NCI-H1930 (cell line): ENCODE results near the gene TCF7L1.
"Not testable (repeated sequence)": the region's sequence is repeated elsewhere in the genome, so short reads cannot be mapped to it uniquely, and the experiment has no call there.

Source experiments
- DNase-seq, 2 experiments: peaks; one replicate each; lab custom pipeline; 2025; lab: John Stamatoyannopoulos, UW

Gene TCF7L1, protein sequence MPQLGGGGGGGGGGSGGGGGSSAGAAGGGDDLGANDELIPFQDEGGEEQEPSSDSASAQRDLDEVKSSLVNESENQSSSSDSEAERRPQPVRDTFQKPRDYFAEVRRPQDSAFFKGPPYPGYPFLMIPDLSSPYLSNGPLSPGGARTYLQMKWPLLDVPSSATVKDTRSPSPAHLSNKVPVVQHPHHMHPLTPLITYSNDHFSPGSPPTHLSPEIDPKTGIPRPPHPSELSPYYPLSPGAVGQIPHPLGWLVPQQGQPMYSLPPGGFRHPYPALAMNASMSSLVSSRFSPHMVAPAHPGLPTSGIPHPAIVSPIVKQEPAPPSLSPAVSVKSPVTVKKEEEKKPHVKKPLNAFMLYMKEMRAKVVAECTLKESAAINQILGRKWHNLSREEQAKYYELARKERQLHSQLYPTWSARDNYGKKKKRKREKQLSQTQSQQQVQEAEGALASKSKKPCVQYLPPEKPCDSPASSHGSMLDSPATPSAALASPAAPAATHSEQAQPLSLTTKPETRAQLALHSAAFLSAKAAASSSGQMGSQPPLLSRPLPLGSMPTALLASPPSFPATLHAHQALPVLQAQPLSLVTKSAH

GRCh38 chr2:85132834-85133637 is at the start of gene TCF7L1:
Gene TCF7L1 (plus strand): TSS chr2:85133392. CDS start chr2:85133685, 293 bp downstream.
- DNase-seq = peak; percentile 70 to 75

DNA sequence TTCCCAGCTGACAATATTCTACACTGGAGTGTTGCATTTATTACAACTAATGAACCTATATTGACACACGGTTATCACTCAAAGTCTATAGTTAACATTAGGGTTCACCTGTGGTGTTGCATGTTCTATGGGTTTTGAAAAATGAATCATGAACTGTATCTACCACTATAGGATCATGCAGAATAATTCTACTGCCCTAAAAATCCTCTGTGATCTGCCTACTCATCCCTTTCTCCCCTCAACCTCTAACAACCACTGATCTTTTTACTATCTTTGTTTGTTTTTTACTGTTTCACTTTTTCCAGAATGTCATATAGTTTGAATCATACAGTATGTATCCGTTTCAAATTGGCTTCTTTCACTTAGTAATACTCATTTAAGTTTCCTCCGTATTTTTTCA is 47.6 kb upstream of the TCF7L1 start:
- no peak for DNase-seq

GRCh38 chr2:85087541-85087940 is 45.7 kb upstream of the TCF7L1 start:
- no peak for DNase-seq

GRCh38 chr2:85088921-85089320 is 44.3 kb upstream of the TCF7L1 start:
- no peak for DNase-seq

- DNase-seq = no peak
These were observed 43.6 kb upstream of the TCF7L1 start for GRCh38 chr2:85089585-85089984.

DNA sequence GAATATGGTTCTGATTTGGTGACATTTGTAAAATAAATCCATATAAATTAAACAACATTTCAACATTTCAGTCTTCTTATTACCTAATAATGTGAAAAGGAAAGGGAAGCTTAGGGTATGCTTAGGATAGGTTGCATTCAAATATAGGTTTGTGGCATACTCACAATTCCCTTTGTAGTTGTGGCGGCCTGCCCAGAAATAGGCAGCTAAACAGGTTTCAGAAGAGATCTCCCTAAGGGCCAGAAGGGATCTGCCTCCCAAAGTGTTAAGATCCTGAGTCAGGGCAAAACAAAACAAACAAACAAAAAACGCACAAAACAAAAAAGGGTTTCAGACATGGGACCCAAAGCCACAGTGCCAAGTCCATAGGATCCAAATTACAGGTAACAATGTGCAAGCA is 41.4 kb upstream of the TCF7L1 start:
- no peak for DNase-seq

- DNase-seq = no peak
These were observed 38.1 kb upstream of the TCF7L1 start for GRCh38 chr2:85095094-85095493.

DNA sequence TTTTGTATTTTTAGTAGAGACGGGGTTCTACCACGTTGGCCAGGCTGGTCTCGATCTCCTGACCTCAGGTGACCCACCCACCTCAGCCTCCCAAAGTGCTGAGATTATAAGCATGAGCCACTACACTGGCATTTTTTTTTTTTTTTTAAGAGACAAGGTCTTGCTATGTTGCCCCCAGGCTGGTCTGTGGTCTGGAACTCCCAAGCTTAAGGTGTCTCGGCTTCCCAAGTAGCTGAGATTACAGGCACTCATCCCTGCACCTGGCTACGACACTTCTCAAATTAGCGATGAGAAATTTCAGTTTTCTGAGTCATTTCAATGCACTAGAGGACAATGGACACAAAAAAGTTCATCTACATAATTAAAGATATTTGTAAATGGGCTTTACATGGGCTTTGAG is 36.6 kb upstream of the TCF7L1 start:
- DNase-seq = no peak

GRCh38 chr2:85104228-85104627 is 29.0 kb upstream of the TCF7L1 start:
- DNase-seq = no peak

- DNase-seq = no peak
These were observed 26.6 kb upstream of the TCF7L1 start for GRCh38 chr2:85106489-85107180.

- DNase-seq = no peak
These were observed 22.1 kb upstream of the TCF7L1 start for GRCh38 chr2:85110991-85111560.

- DNase-seq = no peak
These were observed 21.3 kb upstream of the TCF7L1 start for GRCh38 chr2:85111819-85112281.

DNA sequence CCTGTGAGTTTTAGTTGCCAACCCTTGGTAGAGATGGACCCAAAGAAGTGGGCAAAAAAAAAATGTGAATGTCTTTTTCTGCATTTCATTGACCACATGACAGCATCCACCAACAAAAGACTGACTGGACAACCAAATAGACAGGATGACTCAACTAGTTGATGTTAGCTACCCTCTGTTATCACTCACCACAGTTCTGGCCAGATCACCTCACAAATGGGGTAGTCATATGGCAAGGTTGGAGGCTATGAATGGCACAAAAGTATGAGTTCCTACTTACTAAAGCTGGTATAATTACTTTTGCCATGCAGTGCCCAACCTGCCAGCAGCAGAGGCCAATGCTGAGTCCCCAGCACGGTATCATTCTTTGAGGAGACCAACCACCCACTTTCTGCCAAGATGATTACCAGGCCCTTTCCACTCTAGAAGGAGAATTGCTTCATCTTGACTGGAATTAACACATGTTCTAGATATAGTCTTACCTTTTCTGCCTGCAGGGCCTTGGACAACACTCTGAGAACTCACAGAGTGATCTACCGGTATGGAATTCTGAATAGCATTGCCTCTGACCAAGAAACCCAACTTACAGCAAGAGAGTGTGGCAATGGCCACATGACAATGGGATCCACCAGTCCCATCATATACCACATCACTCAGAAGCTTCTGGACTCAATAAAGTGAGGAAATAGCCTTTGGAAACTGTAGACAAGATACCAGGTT is 20.1 kb upstream of the TCF7L1 start:
- DNase-seq = no peak

- no peak for DNase-seq
These were observed 18.4 kb upstream of the TCF7L1 start for GRCh38 chr2:85114586-85115330.

- no peak for DNase-seq
These were observed 17.0 kb upstream of the TCF7L1 start for GRCh38 chr2:85116207-85116606.

DNA sequence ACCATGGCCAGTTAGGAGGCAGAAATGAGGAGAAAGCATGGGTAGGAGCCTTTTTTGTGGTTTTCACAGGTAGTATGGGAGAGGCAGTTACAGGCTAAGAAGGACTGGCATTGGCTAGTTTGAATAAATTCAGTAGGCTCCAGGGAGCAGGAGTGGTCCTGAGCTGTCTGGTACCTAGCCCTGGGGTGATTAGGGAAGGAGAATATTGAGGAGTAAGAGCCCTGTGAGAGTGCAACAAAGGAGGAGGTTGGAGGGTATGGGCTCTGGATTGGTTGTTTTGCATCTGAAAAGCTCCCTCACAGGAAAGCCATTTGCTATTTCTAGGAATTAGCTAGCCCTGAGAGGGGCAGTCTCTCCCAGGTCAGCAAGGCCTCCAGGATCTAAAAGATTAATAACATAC is 13.3 kb upstream of the TCF7L1 start:
- no peak for DNase-seq

GRCh38 chr2:85120363-85120762 is 12.8 kb upstream of the TCF7L1 start:
- DNase-seq = no peak

- not testable (repeated sequence) for DNase-seq
These were observed 6.7 kb upstream of the TCF7L1 start for GRCh38 chr2:85126462-85126861.

GRCh38 chr2:85129861-85130260 is 3.3 kb upstream of the TCF7L1 start:
- no peak for DNase-seq

- DNase-seq = no peak
These were observed 2.8 kb upstream of the TCF7L1 start for GRCh38 chr2:85130407-85130806.
